GM23248 (cell line): ENCODE data around the gene LVRN. TPM values are rescaled to one million over a fixed set of nuclear protein-coding genes. Genes with fewer than 3 reads are reported as not detected.

Experiments used
- DNase-seq: peaks from one replicate; pipeline ENCODE4 v3.0.0-alpha.2; 2015
- H2AFZ ChIP-seq: fragments of 200-600 bp; sonication (generic); 2 replicates; pipeline ENCODE4 v1.6.1; 2016; ENCODE audit warnings: antibody characterized with exemption
- H3F3A ChIP-seq: fragments of 200-600 bp; sonication (generic); 2 replicates; pipeline ENCODE4 v1.6.1; 2016; ENCODE audit warnings: mild to moderate bottlenecking, antibody characterized with exemption, mixed run types; ENCODE audit not compliant: insufficient read depth
- H3K27ac ChIP-seq: fragments of 200-600 bp; sonication (generic); 2 replicates; pipeline ENCODE4 v1.5.1; 2016; ENCODE audit warnings: mild to moderate bottlenecking
- H3K27me3 ChIP-seq: fragments of 200-600 bp; sonication (generic); replicated peaks from 2 replicates; pipeline ENCODE4 v1.6.1; 2016; ENCODE audit warnings: mild to moderate bottlenecking; ENCODE audit not compliant: insufficient read depth
- H3K36me3 ChIP-seq: fragments of 200-600 bp; sonication (generic); 2 replicates; pipeline ENCODE4 v1.6.1; 2016; ENCODE audit warnings: low read depth, mild to moderate bottlenecking
- H3K4me1 ChIP-seq: fragments of 200-600 bp; sonication (generic); 2 replicates; pipeline ENCODE4 v1.6.1; 2016; ENCODE audit warnings: mild to moderate bottlenecking; ENCODE audit not compliant: insufficient read depth
- H3K4me2 ChIP-seq: fragments of 200-600 bp; sonication (generic); one replicate; pipeline ENCODE4 v1.6.1; 2016; ENCODE audit warnings: mild to moderate bottlenecking; ENCODE audit not compliant: unreplicated experiment
- H3K4me3 ChIP-seq: fragments of 200-600 bp; sonication (generic); 2 replicates; pipeline ENCODE4 v1.5.1; 2016; ENCODE audit warnings: mild to moderate bottlenecking
- H3K79me2 ChIP-seq: fragments of 200-600 bp; sonication (generic); 2 replicates; pipeline ENCODE4 v1.6.1; 2016; ENCODE audit warnings: mild to moderate bottlenecking; ENCODE audit not compliant: insufficient read depth
- H3K9ac ChIP-seq: fragments of 200-600 bp; sonication (generic); 2 replicates; pipeline ENCODE4 v1.6.1; 2016; ENCODE audit warnings: mild to moderate bottlenecking
- H3K9me2 ChIP-seq: fragments of 200-600 bp; sonication (generic); 2 replicates; pipeline ENCODE4 v1.6.1; 2016; ENCODE audit warnings: mixed run types, mild to moderate bottlenecking, moderate library complexity; ENCODE audit not compliant: insufficient read depth
- H3K9me3 ChIP-seq: fragments of 200-600 bp; sonication (generic); one replicate; pipeline ENCODE4 v1.6.1; 2017; ENCODE audit warnings: low read depth
- H4K20me1 ChIP-seq: fragments of 200-600 bp; sonication (generic); 2 replicates; pipeline ENCODE4 v1.6.0; 2016; ENCODE audit not compliant: insufficient read depth
- EZH2 ChIP-seq: fragments of 200-600 bp; sonication (generic); IDR thresholded peaks from 2 replicates; pipeline ENCODE4 v1.6.1; 2018; ENCODE audit warnings: antibody characterized with exemption, mild to moderate bottlenecking; ENCODE audit not compliant: insufficient read depth, poor library complexity, severe bottlenecking
- EZH2phosphoT487 ChIP-seq: fragments of 200-600 bp; sonication (generic); IDR thresholded peaks from 2 replicates; pipeline ENCODE4 v1.6.1; 2018; ENCODE audit warnings: antibody characterized with exemption, moderate library complexity, mild to moderate bottlenecking, low read depth; ENCODE audit not compliant: insufficient read depth
- WGBS, 2 experiments: methylation state at CpG; one replicate each; pipeline ENCODE4 v1.1.6; 2015 to 2017; ENCODE audit warnings: low lambda C conversion rate in 2 of 2, low coverage in 1 of 2; ENCODE audit errors: missing lambda C conversion rate in 2 of 2; 5-methylcytosine and 5-hydroxymethylcytosine counted together
- in situ Hi-C: fragments of 300-500 bp; cut with MboI; formaldehyde crosslinking; loops from 2 replicates; pipeline ENCODE4 v1.15.0; 2020
- polyA plus RNA-seq: library from polyadenylated mRNA; unstranded; fragments of >200 nt; fragmentation: Nextera tagmentation; extraction: Ambion mirVana; gene quantifications from 2 replicates; pipeline ENCODE4 v1.2.1, GENCODE V29; 2016
- total RNA-seq: library from RNA; depleted of rRNA; stranded (reverse); fragments of >200 nt; shearing (Covaris generic); gene quantifications from 2 replicates; pipeline ENCODE4 v1.2.3, GENCODE V29; 2014

Gene LVRN
- total and polyA plus RNA-seq, 2 experiments from 2014 or later = 0.18 to 0.32 TPM

GRCh38 chr5:116046261-116046660 is 84.0 kb downstream of the LVRN start:
- DNase-seq = no peak
- Histone ChIP-seq H3K36me3 (no peaks in the 10 kb centered on the region), H3K4me3 (no peak overlapping the region), H3K9me2 (no peaks in the 10 kb centered on the region), H3F3A (no peaks in the 10 kb centered on the region), H3K9me3 (no peaks in the 10 kb centered on the region), H3K9ac (no peak overlapping the region), H3K4me2 (no peak overlapping the region), H3K27me3 (0 out of 2 replicates have a peak, but pooled peaks cover 2% of the 10 kb centered on the region), H2AFZ (no peak overlapping the region), H3K27ac (no peak overlapping the region), H4K20me1 (no peaks in the 10 kb centered on the region), H3K4me1 (no peaks in the 10 kb centered on the region), H3K79me2 (no peaks in the 10 kb centered on the region)
- WGBS, 2 experiments = 84 to 89% methylated on average over 3 of the region's 3 CpGs
- TF ChIP-seq EZH2phosphoT487 (no peak), EZH2 (no peak)
- in situ Hi-C loops = no loop called here

- Histone ChIP-seq H2AFZ (no peak overlapping the region), H3K9ac (no peak overlapping the region)
- 51 to 53% methylated on average over 2 of the region's 2 CpGs for WGBS, 2 experiments
Observed at GRCh38 chr5:116046823-116047222, 84.5 kb downstream of the LVRN start.

GRCh38 chr5:116058346-116058936 is 96.2 kb downstream of the LVRN start:
- H3K9me2 ChIP-seq = no peaks in the 10 kb centered on the region
- H3K9me3 ChIP-seq = no peaks in the 10 kb centered on the region
- no peak overlapping the region for H3K4me2 ChIP-seq
- H3F3A ChIP-seq = no peaks in the 10 kb centered on the region
- no peak overlapping the region for H3K27ac ChIP-seq
- in situ Hi-C loops = loop anchor here (25.0 kb wide), 1 partner anchor 746 kb away; no protein-coding TSS in a partner anchor
- H3K79me2 ChIP-seq = no peaks in the 10 kb centered on the region
- H4K20me1 ChIP-seq = no peaks in the 10 kb centered on the region
- WGBS, 2 experiments = 77 to 79% methylated on average over 13 of the region's 13 CpGs
- DNase-seq = no peak
- no peaks in the 10 kb centered on the region for H3K4me1 ChIP-seq
- no peak overlapping the region for H3K4me3 ChIP-seq
- H3K36me3 ChIP-seq = no peaks in the 10 kb centered on the region
- H3K27me3 ChIP-seq = no peaks in the 10 kb centered on the region
- no peak for TF ChIP-seq EZH2phosphoT487
- no peak for TF ChIP-seq EZH2
- H2AFZ ChIP-seq = no peak overlapping the region
- H3K9ac ChIP-seq = no peak overlapping the region

More at GRCh38 chr5:116046823-116047222, 84.5 kb downstream of the LVRN start:
- H3K36me3 ChIP-seq = no peaks in the 10 kb centered on the region
- no peak overlapping the region for H3K4me3 ChIP-seq
- no peak overlapping the region for H3K4me2 ChIP-seq
- no peaks in the 10 kb centered on the region for H3K9me3 ChIP-seq
- H3F3A ChIP-seq = no peaks in the 10 kb centered on the region
- in situ Hi-C loops = no loop called here
- H3K79me2 ChIP-seq = no peaks in the 10 kb centered on the region
- no peaks in the 10 kb centered on the region for H4K20me1 ChIP-seq
- H3K27me3 ChIP-seq = 0 out of 2 replicates have a peak, but pooled peaks cover 2% of the 10 kb centered on the region
- no peak for TF ChIP-seq EZH2
- no peak for TF ChIP-seq EZH2phosphoT487
- no peak overlapping the region for H3K27ac ChIP-seq
- DNase-seq = peak; percentile 19
- H3K4me1 ChIP-seq = no peaks in the 10 kb centered on the region
- no peaks in the 10 kb centered on the region for H3K9me2 ChIP-seq

- TF ChIP-seq EZH2phosphoT487 (no peak), EZH2 (no peak)
- no peaks in the 10 kb centered on the region for H3F3A ChIP-seq
- H3K9me2 ChIP-seq = no peaks in the 10 kb centered on the region
- no peak overlapping the region for H3K4me2 ChIP-seq
- H3K9ac ChIP-seq = no peak overlapping the region
- no peaks in the 10 kb centered on the region for H3K4me1 ChIP-seq
- H2AFZ ChIP-seq = no peak overlapping the region
- in situ Hi-C loops = loop anchor here (10.0 to 25.0 kb wide), 2 partner anchors 178 to 750 kb away; no protein-coding TSS in a partner anchor
- WGBS, 2 experiments = 79 to 90% methylated on average over 2 of the region's 2 CpGs
- H3K79me2 ChIP-seq = no peaks in the 10 kb centered on the region
- H3K27ac ChIP-seq = no peak overlapping the region
- H3K27me3 ChIP-seq = no peaks in the 10 kb centered on the region
- H3K36me3 ChIP-seq = no peaks in the 10 kb centered on the region
- no peaks in the 10 kb centered on the region for H4K20me1 ChIP-seq
- H3K9me3 ChIP-seq = no peaks in the 10 kb centered on the region
- no peak for DNase-seq
- H3K4me3 ChIP-seq = no peak overlapping the region
Observed at GRCh38 chr5:116062352-116062751, 100.1 kb downstream of the LVRN start.
